ENCODE measurements around the gene DDR2.

DNA sequence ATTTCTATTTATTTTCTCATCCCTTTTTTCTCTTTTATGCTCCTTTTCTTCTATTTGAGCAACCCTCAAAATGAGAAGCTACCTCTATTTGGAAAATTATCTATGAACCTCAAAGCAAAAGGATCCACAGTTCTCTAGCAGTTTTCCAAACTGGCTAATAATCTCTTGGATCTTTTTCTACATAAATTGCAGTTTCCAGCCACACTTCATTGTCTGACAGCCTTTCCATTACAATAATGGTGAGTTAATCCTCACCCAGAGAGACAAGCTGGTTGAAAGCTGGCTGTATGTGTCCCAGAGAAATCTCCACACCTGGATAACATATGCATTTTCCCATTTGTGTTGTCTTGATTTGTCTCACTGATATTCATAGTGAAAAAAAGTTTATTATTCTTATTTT is 141.7 kb downstream of the DDR2 start:
- TF ChIP-seq, protein P1, sequence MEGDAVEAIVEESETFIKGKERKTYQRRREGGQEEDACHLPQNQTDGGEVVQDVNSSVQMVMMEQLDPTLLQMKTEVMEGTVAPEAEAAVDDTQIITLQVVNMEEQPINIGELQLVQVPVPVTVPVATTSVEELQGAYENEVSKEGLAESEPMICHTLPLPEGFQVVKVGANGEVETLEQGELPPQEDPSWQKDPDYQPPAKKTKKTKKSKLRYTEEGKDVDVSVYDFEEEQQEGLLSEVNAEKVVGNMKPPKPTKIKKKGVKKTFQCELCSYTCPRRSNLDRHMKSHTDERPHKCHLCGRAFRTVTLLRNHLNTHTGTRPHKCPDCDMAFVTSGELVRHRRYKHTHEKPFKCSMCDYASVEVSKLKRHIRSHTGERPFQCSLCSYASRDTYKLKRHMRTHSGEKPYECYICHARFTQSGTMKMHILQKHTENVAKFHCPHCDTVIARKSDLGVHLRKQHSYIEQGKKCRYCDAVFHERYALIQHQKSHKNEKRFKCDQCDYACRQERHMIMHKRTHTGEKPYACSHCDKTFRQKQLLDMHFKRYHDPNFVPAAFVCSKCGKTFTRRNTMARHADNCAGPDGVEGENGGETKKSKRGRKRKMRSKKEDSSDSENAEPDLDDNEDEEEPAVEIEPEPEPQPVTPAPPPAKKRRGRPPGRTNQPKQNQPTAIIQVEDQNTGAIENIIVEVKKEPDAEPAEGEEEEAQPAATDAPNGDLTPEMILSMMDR (conservative IDR thresholded peaks at IDR 0.05) = no peak
- TF ChIP-seq ZFX (IDR thresholded peaks at IDR 0.05) = no peak

Data from C4-2B (cell line).